GM18519 (cell line): ENCODE results near the gene PLVAP.

Experiments used
- ATAC-seq: cut with Tn5 transposase; IDR thresholded peaks from one replicate; pipeline ENCODE4 v1.9.1; 2021; ENCODE audit warnings: mild to moderate bottlenecking, moderate library complexity; ENCODE audit not compliant: unreplicated experiment, low FRiP score

Gene PLVAP

GRCh38 chr19:17305216-17305516, 72.0 kb downstream of the PLVAP start:
- ATAC-seq: no peak

- ATAC-seq: no peak
Measured at GRCh38 chr19:17304386-17305215, 72.5 kb downstream of the PLVAP start.

DNA sequence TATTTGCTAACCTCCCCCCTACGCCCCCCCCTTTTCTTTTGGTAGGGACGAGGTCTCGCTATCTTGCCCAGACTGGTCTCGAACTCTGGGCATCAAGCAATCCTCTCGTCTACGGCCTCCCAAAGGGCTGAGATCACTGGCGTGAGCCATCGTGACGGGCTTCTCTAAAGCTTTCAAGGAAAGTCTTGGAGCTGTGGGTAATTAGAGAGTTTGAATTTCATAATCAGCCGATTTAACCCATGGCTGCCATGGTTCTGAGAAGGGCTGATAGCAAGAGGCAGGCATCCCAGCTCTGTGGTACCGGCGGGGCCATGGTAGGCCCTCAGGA, 73.2 kb downstream of the PLVAP start:
- no peak for ATAC-seq

GRCh38 chr19:17303167-17303939, 73.8 kb downstream of the PLVAP start, which contains the start of gene ABHD8:
TSS of gene ABHD8 (minus strand) at chr19:17303425. CDS start at chr19:17301616, 1,809 bp downstream.
- peak; percentile 58 for ATAC-seq

- ATAC-seq: no peak
Measured at GRCh38 chr19:17302391-17303166, 74.6 kb downstream of the PLVAP start.
